Measurements from ENCODE around the gene MAML3. TPM values are rescaled to one million over a fixed set of nuclear protein-coding genes. Genes with fewer than 3 reads are reported as not detected.
A peak's percentile ranks its signal among the peaks of the same experiment; 100 is the strongest.

The MAML3 gene
- total RNA-seq, 4 donors from 2014 or later: 16.1 to 40.0 (median 18.1) TPM

GRCh38 chr4:140098455-140099160, 55.4 kb downstream of the MAML3 start:
- Histone ChIP-seq H3K9me3 (no peaks in the 10 kb centered on the region), H3K27ac (peak overlapping the region in 3 of 4 donors; percentile 21 to 31 (median 26)), H3K27me3 (no peaks in the 10 kb centered on the region), H3K36me3 (no peaks in the 10 kb centered on the region), H3K4me1 (peaks cover 0 to 41% (median 17%) of the 10 kb centered on the region in 4 donors), H3K4me3 (no peak overlapping the region)
- no peak for DNase-seq
- no peak for TF ChIP-seq CTCF (IDR thresholded peaks at IDR 0.05)
- no peak for TF ChIP-seq EP300 (IDR thresholded peaks at IDR 0.05; ENCODE audit: low read depth)
- no peak for TF ChIP-seq POLR2AphosphoS5 (IDR thresholded peaks at IDR 0.05)
- no peak for TF ChIP-seq POLR2A (IDR thresholded peaks at IDR 0.05)
- in situ Hi-C loops (cut with MboI; ENCODE audit: low pct_ligation_motif_present in 1 of 4, low pct_unique_long_range_greater_than_20kb in 1 of 4, low sequenced_read_pairs in 3 of 4): no loop called here
- intact Hi-C loops (cut with DNase I; ENCODE audit: low total_unique reads): no loop called here
- 27 to 38% methylated on average over 4 to 7 of the region's 7 CpGs for WGBS, 2 donors (ENCODE audit: low coverage in 1 of 2)

GRCh38 chr4:140097572-140097971, 56.4 kb downstream of the MAML3 start:
- in situ Hi-C loops (cut with MboI; ENCODE audit: low pct_ligation_motif_present in 1 of 4, low pct_unique_long_range_greater_than_20kb in 1 of 4, low sequenced_read_pairs in 3 of 4): no loop called here
- peaks cover 0 to 49% (median 23%) of the 10 kb centered on the region in 4 donors for H3K4me1 ChIP-seq
- no peaks in the 10 kb centered on the region for H3K36me3 ChIP-seq
- H3K27ac ChIP-seq: peak overlapping the region in 1 of 4 donors; percentile 11
- WGBS, 2 donors (ENCODE audit: low coverage in 1 of 2): 63 to 64% methylated on average over 4 of the region's 4 CpGs
- TF ChIP-seq POLR2A (IDR thresholded peaks at IDR 0.05) (no peak), POLR2AphosphoS5 (IDR thresholded peaks at IDR 0.05) (no peak), EP300 (IDR thresholded peaks at IDR 0.05; ENCODE audit: low read depth) (no peak), CTCF (IDR thresholded peaks at IDR 0.05) (no peak)
- H3K4me3 ChIP-seq: no peak overlapping the region
- H3K27me3 ChIP-seq: no peaks in the 10 kb centered on the region
- no peaks in the 10 kb centered on the region for H3K9me3 ChIP-seq
- intact Hi-C loops (cut with DNase I; ENCODE audit: low total_unique reads): no loop called here
- no peak for DNase-seq

GRCh38 chr4:140096921-140097320, 57.1 kb downstream of the MAML3 start:
- peak overlapping the region; percentile 11 to 57 (median 26) for H3K27ac ChIP-seq
- no peaks in the 10 kb centered on the region for H3K9me3 ChIP-seq
- no peaks in the 10 kb centered on the region for H3K27me3 ChIP-seq
- intact Hi-C loops (cut with DNase I; ENCODE audit: low total_unique reads) (no loop called here), in situ Hi-C loops (cut with MboI; ENCODE audit: low pct_ligation_motif_present in 1 of 4, low pct_unique_long_range_greater_than_20kb in 1 of 4, low sequenced_read_pairs in 3 of 4) (no loop called here)
- no peak for TF ChIP-seq EP300 (IDR thresholded peaks at IDR 0.05; ENCODE audit: low read depth)
- no peak for TF ChIP-seq POLR2A (IDR thresholded peaks at IDR 0.05)
- TF ChIP-seq POLR2AphosphoS5 (IDR thresholded peaks at IDR 0.05): no peak
- no peak for TF ChIP-seq CTCF (IDR thresholded peaks at IDR 0.05)
- no peaks in the 10 kb centered on the region for H3K36me3 ChIP-seq
- no peak overlapping the region for H3K4me3 ChIP-seq
- H3K4me1 ChIP-seq: peaks cover 0 to 56% (median 28%) of the 10 kb centered on the region in 4 donors
- DNase-seq: no peak
- 25 to 51% methylated on average over 1 to 2 of the region's 2 CpGs for WGBS, 2 donors (ENCODE audit: low coverage in 1 of 2)

GRCh38 chr4:140096483-140096861, 57.5 kb downstream of the MAML3 start:
- WGBS, 2 donors (ENCODE audit: low coverage in 1 of 2): 82 to 90% methylated on average over 5 of the region's 5 CpGs
- H3K27ac ChIP-seq: peak overlapping the region; percentile 10 to 57 (median 26)

More at GRCh38 chr4:140096483-140096861, 57.5 kb downstream of the MAML3 start:
- intact Hi-C loops (cut with DNase I; ENCODE audit: low total_unique reads): no loop called here
- TF ChIP-seq POLR2AphosphoS5 (IDR thresholded peaks at IDR 0.05) (no peak), POLR2A (IDR thresholded peaks at IDR 0.05) (no peak), EP300 (IDR thresholded peaks at IDR 0.05; ENCODE audit: low read depth) (no peak), CTCF (IDR thresholded peaks at IDR 0.05) (no peak)
- Histone ChIP-seq H3K9me3 (no peaks in the 10 kb centered on the region), H3K4me3 (no peak overlapping the region), H3K27me3 (no peaks in the 10 kb centered on the region), H3K4me1 (peaks cover 0 to 60% (median 30%) of the 10 kb centered on the region in 4 donors), H3K36me3 (no peaks in the 10 kb centered on the region)
- DNase-seq: no peak
- in situ Hi-C loops (cut with MboI; ENCODE audit: low pct_ligation_motif_present in 1 of 4, low pct_unique_long_range_greater_than_20kb in 1 of 4, low sequenced_read_pairs in 3 of 4): no loop called here

Measured in transverse colon (tissue), 4 donors.